Esophagus muscularis mucosa (tissue), 4 donors: Measurements from ENCODE around the gene MRPL10.

Experiments used
- CTCF ChIP-seq, 3 experiments: fragments of 200-600 bp in 2 of 3; fragments of 450-650 bp in 1 of 3; sonication (generic) in 2 of 3; IDR thresholded peaks; one replicate each; pipeline ENCODE4 v1.5.1; 2017 to 2019; ENCODE audit warnings: antibody characterized with exemption in 3 of 3, mild to moderate bottlenecking in 2 of 3, moderate library complexity in 1 of 3
- EP300 ChIP-seq: sonication (generic); formaldehyde crosslinking; IDR thresholded peaks from one replicate; pipeline ENCODE4 v1.6.1; 2017; ENCODE audit warnings: antibody characterized with exemption
- POLR2AphosphoS5 ChIP-seq, 2 donors: sonication (generic); formaldehyde crosslinking; IDR thresholded peaks; one replicate each; pipeline ENCODE4 v1.6.1; 2017; ENCODE audit warnings: antibody characterized with exemption in 2 of 2

- TF ChIP-seq POLR2AphosphoS5 (IDR thresholded peaks at IDR 0.05) (no peak), CTCF (IDR thresholded peaks at IDR 0.05) (no peak), EP300 (no peak)
These were observed 23.1 kb downstream of the MRPL10 start for GRCh38 chr17:47808036-47808829.
